ENCODE measurements around the gene GOLGA6A.

Gene GOLGA6A

GRCh38 chr15:74028646-74029045, 53.7 kb downstream of the GOLGA6A start:
- CTCF ChIA-PET, result interaction anchor here (1.3 to 1.8 kb wide), 3 partner anchors 21 to 56 kb away, joined by 4 to 6 read pairs (median 5); no protein-coding TSS in a partner anchor
- no peak for DNase-seq (ENCODE audit: extremely low spot score)
- POLR2A ChIA-PET, result no interaction called here
- no peak for TF ChIP-seq CTCF (IDR thresholded peaks at IDR 0.05; ENCODE audit: control extremely low read depth, extremely low read depth, low read depth, missing control alignments)

- CTCF ChIA-PET, result interaction anchor here (0.6 to 2.1 kb wide), 6 partner anchors 10 to 26 kb away, joined by 3 to 12 read pairs (median 4); no protein-coding TSS in a partner anchor
Measured at GRCh38 chr15:74027688-74028087, 54.7 kb downstream of the GOLGA6A start.

GRCh38 chr15:74025436-74025835, 56.9 kb downstream of the GOLGA6A start:
- ChIA-PET POLR2A (no interaction called here), CTCF (interaction anchor here (2.2 to 3.1 kb wide), 2 partner anchors 9 to 10 kb away, joined by 5 to 8 read pairs; no protein-coding TSS in a partner anchor)
- TF ChIP-seq CTCF (IDR thresholded peaks at IDR 0.05; ENCODE audit: control extremely low read depth, extremely low read depth, low read depth, missing control alignments), result no peak
- DNase-seq (ENCODE audit: extremely low spot score), result no peak

More at GRCh38 chr15:74027688-74028087, 54.7 kb downstream of the GOLGA6A start:
- TF ChIP-seq CTCF (IDR thresholded peaks at IDR 0.05; ENCODE audit: control extremely low read depth, extremely low read depth, low read depth, missing control alignments), result no peak
- POLR2A ChIA-PET, result no interaction called here
- DNase-seq (ENCODE audit: extremely low spot score), result no peak

- DNase-seq (ENCODE audit: extremely low spot score), result no peak
- no peak for TF ChIP-seq CTCF (IDR thresholded peaks at IDR 0.05; ENCODE audit: control extremely low read depth, extremely low read depth, low read depth, missing control alignments)
- ChIA-PET CTCF (interaction anchor here (1.2 to 3.1 kb wide), 4 partner anchors 9 to 52 kb away, joined by 3 to 8 read pairs (median 4); partner anchors contain the start of gene STOML1), POLR2A (interaction anchor here (0.6 kb wide), 1 partner anchor 24 kb away, joined by 3 read pairs; no protein-coding TSS in a partner anchor)
Measured at GRCh38 chr15:74024687-74025086, 57.7 kb downstream of the GOLGA6A start.

GRCh38 chr15:74022706-74023470, 59.5 kb downstream of the GOLGA6A start:
- ChIA-PET POLR2A (no interaction called here), CTCF (no interaction called here)
- TF ChIP-seq CTCF (IDR thresholded peaks at IDR 0.05; ENCODE audit: control extremely low read depth, extremely low read depth, low read depth, missing control alignments), result no peak
- DNase-seq (ENCODE audit: extremely low spot score), result no peak

All from GM10248 (cell line).